HG02642 (cell line): ENCODE data around the gene PLCG2.
A peak's percentile ranks its signal among the peaks of the same experiment; 100 is the strongest.

Source experiments
- ATAC-seq: cut with Tn5 transposase; IDR thresholded peaks from one replicate; pipeline ENCODE4 v1.9.1; 2021; ENCODE audit warnings: mild to moderate bottlenecking; ENCODE audit not compliant: unreplicated experiment, poor library complexity

The PLCG2 gene

DNA sequence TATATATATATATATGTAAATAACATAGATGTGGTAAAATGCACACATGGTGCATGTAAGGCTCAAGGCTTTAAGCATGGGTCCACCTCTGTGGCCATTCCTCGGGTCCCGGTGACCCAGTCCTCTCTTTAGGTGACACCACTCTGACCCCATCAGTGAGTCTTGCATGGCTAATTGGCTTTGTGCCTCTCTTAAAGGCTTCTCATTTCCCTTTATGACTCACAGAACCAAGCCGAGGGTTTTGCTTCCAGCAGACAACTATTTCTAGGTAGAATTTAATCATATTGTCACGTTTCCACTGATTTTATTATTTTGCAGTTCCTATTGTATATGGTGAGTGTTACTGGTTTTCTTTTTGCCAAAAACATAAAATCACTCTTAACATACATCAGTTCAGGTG, 59.7 kb downstream of the PLCG2 start:
- peak; percentile 34 for ATAC-seq

DNA sequence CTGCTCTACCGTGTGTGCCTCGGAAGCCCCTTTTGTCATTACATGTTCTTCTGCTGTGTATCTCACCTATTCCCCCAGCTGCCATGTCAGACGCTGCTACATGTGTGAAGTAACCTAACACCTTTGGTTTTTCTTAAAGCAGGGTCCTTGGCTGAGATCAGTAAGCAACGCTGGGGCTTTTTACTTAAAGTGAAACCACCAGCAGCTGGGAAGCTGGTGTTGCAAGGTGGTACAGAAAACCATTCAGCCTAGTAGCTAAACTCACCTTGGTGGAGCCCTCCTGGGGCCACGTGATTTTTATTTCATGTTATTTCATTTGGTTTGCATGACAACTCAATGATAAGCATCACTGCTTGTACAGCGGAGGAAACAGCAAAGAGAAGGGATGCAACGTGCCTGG, 62.6 kb downstream of the PLCG2 start:
- ATAC-seq: peak; percentile 61

DNA sequence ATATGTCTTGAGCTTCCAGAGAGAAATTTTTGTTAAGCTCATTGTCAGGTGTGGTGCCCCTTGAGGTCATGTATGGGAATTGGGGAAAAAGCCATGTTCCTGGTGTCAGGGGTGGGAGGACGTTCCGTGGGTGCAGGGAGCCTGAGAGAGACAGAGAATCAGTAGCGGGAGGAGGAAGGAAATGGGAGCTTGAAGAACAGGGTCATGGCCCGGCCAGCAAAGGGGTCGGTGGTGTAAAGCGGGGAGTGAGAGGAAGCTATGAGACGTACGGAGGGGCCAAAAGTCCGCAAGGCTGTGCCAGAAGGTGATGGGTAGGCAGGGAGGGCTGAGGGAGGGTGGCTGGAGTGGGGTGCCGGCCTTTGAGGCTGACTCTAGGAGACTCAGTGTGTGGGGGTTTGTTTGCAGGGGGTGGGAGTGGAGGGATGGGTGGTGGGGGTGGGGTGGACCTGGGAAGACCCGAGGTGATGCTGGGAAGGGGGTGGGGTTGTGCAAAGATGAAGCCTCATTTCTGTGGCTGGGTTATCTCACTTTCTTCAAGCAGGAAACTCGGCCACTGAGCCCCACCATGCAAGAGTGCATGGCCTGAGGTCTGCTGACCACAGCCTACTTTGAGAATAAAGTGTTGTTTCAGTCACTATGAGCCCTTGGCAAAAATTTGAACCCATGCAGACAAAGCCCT, 63.6 kb downstream of the PLCG2 start:
- ATAC-seq: no peak

DNA sequence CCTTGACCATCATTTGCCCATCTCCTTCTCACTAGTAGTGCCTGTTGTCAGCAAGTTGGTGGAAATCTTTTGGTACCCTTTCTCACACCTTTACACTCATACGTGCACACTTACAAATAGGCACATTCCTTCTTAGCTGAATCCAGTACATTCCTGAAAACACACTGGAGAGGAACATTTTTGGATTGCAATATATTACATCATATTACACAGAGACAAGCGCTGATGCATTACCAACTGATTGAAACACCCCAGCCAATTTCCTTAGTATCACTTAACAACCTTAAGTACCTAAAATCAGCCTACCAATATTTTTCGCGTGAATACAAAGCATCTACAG, 64.1 kb downstream of the PLCG2 start:
- ATAC-seq: no peak

DNA sequence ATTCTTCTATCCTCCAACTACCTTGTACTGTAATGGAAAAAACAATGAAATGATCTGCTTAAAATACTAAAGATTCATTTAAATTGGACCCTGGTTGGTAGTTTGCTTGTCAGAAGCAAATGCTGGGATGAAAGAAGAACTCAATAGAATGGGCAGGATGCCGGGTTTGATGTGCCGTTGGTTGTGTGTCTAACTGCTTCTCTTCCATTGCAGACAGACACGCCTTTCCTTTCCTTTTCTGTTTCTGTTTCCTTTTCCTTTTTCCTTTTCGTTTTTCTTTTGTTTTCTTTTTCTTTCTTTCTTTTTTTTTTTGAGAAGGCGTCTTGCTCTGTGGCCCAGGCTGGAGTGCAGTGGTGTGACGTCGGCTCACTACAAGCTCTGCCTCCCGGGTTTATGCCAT, 64.6 kb downstream of the PLCG2 start:
- ATAC-seq: no peak

DNA sequence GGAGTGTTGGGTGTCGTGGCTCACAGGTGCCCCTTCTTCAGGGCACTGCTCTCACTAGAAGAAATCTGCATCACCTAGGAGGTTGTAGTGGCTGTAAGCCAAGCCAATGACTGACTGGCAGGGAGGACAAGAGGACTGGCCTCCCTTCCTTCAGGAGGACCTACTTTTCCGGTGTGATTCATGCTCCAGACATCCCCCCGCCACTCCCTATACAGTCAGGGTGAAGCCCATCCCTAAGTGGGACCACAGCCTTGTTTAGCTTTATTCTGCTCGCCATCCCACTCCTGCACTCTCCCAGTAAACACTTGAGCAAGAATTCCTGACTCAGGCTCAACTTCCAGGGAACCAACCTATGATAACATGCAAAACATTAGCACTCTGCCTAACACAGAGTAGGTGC, 67.0 kb downstream of the PLCG2 start:
- ATAC-seq: no peak

DNA sequence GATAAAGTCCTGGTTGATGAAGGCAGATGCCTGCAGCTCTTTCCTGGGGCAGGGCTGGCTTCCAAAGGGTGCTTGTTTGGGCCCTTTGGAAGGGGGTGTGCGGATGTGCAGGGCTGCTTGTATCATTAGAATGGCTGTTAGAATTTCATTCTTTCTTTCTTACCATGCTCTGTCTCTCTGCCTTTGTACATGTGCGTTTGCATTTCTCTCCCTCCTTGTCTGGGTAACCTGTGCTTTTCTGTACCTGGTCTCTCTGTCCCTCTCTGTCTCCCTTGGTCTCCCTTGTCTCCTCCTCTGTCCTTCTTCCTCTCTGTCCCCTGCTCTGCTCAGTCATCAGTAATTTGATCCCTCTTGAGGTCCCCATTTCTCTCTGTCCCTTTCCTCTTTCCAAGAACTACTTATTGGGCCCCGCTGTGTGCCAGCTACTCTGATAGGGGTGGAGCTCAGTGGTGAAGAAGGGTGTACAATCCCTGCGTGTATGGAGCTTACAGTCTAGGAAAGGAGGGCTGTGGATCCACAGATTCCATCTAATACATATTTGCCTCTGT, 69.3 kb downstream of the PLCG2 start:
- no peak for ATAC-seq

DNA sequence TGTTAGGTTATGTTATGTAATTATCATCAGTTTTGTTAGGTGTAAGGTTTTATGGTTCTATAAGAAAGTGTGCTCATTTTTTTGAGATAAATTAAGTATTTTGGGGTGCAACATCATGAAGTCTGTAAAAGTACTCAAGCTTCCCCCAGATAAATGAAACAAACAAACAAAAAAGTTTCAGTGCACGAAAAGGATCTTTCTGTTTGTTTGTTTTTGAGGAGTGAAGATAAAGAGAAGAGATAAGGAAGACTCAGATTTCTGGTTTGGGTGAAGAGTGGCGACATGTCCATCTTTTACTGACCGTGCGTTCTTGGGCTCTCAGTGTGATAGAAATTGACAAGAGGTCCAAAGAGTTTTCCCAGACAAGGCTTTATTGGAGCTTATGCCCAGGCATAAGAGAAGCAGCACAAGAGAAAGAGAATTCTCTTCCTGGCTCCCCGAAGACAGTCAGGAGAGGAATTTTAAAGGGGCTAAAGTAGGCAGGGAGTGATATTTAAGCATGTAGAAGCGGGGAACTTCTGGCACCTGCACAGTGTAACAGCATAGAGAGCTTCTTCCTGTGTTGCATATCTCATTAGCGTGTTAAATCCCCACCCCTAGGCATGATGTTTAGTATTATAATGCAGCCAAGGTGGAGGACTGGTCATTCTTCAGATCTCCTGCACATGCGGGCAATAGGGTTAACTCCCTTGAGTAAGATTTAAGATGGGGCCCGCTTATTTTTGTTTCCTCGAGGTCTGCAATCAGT, 71.3 kb downstream of the PLCG2 start:
- no peak for ATAC-seq

DNA sequence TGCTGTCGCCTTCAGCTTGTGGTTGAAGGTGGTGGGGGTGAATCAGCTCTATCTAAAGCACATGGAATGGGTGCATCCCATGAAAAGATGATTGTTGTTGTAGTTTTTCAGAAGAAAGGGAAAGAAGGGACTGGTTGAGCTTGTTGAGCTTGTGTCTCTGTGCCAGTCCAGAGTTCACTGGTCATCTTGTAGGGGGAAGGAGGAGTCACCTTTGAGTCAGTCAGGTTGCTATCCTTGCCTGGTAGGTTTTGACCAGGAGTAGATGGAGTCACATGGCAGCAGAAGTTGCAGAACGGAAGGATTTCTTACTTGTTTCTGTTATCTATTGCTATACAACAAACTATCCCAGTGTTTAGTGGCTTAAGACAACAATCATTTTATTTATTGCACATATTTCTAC, 73.3 kb downstream of the PLCG2 start:
- no peak for ATAC-seq

DNA sequence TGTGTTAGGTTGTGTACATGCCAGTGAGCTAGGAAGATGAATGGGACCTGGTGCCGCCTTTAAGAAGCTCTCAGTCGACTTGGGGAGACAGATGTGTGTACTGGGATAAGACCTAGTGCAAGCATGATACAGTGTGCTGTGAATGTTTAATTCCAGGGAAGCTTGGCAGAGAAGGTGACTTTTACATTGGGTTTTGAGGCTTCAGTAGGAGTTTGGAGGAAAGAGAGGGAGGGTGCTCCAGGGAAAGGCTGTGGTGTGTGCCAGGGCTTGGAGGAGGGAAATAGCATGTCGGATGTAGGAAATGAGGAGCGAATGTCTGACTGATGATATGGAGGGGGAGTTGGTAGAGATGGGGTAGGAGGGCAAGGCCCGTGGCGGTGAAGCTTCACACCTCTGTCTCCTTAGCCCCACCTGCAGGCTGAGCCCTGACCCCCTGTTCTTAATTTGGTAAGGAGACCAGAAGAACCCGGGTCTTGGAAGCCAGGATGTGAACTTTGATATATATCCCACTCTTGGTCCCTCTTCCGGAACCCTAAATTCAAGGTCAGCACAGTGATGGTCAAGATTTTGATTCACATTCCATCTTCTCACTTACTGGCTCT, 76.6 kb downstream of the PLCG2 start:
- ATAC-seq: no peak

DNA sequence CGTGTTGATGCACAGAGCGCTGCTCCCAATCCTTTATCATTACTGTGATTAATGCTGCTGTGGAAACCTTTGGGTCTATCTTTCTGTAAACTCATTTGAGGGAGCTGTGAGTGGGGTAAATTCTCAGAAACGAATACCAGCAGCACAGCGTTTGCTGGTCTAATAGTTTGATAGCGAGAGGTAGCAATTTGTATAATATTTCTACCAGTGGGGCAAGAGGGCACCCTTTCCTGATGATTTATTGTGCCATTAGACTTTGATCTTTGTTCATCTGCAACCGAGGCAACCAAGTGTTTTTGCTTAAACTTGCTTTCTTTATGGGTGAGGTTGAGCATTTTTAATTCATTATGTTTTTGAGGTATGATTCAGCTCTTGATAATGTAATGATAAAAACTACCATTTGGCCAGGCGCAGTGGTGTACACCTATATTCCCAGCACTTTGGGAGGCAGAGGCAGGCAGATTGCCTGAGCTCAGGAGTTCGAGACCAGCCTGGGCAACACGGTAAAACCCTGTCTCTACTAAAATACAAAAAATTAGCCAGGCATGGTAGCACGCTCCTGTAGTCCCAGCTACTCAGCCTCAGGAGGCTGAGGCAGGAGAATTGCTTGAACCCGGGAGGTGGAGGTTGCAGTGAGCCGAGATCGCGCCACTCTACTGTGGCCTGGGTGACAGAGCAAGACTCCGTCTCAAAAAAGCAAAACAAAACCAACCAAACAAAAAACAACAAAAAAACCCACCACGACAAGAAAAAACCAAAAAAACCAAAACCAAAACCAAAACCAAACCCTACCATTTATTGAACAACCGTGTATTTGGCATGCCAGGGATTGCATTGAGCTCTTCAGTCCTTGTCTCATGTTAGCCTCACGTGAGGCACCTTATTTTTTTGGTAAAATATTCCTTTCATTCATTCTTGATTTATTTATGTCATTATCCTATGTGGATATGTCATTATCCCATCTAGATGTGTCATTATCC, 81.5 kb downstream of the PLCG2 start:
- ATAC-seq: no peak

DNA sequence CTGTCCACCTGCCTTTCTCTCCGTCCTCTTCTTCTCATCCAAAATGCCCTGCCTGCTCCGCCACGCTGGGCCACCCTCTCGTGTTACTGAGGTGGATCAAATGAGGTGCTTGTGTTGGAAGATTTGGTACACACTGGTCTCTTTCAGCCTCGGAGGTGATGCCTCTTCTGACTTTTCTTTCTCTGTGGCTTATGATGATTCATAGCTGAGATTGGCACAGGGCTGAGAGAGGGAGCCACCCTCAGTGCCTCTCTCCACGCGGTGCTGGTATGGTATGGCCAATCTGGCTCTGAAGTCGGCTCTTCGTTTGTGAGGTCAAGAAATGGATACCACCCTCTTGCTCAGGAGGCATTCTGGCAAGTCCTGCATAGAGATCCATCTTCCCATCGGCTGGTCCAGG, 82.4 kb downstream of the PLCG2 start:
- ATAC-seq: no peak

DNA sequence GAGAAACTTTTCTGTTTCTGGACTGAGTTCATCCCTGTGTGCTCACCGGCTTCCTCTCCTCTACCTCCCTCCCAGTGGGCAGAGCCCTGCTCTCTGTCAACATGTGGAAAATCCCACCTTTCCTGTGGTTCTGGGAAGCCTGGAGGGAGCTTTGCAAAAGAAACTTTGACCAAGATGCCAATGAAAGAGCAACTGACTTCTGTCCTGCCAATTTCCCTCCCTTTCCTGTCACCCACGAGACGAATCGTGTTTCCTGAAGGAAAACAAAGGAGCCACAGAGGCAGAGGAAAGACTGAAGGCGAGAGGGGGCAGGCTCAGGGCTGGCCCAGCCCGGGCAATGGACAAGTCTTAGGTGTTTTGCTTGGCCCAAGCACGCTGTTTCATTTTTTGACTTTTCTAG, 82.8 kb downstream of the PLCG2 start:
- ATAC-seq: no peak

DNA sequence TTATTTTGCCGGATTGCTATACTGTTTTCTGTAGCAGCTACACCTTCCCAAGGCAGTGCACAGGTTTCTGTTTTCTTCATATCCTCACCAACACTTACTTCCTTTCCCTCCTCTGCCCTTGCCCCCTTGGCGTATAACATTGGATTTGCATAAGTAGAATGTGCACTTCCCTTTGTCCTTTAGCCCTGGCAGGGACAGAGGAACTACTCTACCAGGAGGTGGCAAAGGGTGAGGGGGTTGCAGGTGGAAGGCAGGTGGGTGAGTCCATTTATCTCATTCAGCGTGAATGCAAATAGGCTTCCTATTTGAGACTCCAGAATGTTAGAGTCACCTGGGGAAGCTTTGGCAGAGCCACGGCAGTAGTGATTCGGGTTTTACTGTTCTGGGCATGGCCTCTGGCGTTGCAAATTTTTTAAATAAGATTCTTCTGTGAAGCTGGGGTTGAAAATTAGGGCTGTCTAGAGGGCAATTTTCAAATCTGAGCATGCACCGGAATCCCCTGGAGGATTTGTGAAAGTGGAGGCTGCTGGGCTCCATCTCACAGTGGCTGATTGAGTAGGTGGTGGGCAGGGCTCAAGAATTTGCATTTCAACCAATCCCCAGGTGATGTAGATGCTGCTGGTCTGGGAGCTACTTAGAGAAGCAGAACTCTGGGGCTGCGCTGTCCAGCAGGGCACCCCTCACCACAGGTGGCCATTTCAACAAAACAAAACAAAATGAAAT, 84.7 kb downstream of the PLCG2 start:
- ATAC-seq: peak; percentile 74

DNA sequence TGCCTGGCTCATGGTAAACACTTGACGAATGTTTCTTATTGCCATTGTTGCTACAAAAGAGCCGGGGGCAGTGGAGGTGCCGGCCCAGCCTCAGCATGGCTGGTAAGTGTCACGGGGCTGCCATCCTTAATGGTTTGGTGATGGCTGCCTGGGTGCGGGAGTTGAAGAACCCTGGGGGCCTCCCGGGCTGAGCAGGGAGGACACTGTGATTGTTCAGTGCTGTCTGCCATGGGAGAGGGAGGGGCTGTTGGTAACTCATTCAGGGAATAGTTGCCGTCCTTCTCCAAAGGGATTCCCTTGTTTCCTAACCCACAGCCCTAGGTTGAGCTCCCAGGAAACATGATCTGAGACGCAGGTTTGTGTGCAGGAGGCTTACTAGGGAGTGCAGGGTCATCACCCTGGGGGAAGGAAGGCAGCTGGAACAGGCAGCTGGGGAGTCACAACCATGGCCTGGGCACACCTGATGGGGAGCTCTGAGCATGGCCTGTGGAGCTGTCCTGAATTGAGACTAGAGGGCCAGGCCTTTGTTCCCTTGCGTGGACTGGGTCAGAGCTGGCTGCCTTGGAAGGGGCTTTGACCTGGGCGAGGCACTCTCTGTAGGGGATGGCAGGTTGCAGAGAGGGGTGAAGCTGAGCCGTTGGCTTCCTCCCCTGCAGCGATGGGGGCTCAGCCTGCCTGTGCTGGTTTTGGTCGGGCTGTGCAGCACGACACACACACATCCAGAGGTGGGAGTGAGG, 85.7 kb downstream of the PLCG2 start:
- no peak for ATAC-seq

DNA sequence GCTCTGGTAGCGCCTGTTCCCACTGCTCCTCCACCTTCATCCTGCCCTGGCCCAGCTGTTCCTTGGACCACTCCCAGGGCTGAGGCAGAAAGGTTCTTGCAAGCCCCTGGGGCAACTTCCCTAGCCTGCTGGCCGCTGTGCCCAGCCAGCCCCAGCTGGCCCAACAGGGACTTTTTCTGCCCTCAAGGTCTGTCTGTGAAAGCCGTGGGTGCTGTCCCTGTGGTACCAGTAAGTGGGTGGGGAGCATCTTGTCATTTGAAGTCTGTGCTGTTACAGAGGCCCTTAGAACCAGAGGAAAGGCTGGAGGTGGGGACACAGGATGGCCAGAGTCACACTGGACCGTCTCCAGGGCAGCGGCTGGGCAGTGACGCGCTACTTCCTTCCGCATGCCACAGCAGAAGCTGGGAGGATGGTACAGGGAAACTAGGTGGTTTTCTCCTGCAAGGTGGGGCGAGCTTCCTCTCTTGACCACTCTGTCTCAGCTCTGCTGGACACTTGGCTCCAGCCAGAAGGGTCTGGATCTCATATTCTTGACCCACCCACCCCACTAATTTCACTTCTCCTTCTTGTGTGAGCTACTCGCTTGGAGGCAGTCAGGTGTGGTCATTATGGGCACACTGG, 87.8 kb downstream of the PLCG2 start:
- no peak for ATAC-seq

DNA sequence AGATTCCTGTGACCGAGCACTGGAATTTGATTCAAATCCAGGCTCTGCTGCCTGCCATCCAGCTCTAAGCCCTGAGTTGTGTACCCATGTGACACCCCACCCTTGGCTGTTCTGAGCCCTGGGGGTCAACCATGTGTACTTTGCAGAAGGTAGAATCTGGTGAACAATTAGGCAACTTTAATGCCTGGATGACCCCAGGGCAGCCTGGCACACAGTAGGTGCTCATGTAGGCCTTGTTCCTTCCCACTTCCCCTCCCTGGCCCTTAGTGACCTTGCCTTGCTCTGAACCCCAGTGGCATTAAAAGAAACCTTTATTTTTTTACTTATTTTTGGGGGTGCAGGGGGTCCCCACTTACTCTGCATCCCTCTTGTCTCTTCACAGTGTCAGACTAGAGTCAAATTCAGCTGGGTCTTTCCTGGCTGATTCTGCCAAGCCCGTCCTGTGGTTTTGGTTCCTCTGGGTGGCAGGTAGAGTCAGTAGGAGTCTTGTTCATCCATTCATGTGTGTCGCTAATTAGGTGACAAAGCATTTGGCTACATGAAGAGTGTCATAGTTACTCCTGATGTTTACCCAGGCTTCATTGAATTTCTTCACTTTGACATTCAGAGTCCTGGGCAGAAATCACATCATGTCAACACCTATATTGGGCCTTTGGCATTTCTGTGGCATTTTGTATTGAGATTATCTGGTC, 89.1 kb downstream of the PLCG2 start:
- ATAC-seq: no peak

DNA sequence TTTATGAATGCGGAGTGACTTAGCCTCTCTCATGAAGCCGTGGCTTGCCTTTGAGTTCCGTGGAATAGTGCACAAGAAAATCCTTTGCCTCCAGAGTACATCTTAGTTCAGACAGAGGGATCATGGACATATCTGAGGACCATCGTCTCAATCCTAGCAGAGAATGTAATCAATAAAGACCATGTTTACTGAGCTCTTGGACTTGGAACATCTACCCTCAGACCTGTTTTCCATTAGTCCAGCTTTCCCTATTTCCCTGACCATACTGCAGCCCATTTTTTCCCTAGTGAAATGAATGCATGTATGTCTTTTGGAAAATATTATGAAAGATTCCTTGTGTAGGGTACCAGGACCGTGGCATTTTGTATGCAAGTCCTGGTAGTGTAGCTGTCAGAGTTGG, 90.2 kb downstream of the PLCG2 start:
- no peak for ATAC-seq
